ENCODE measurements around the gene ZNF195.
"Not testable (repeated sequence)": the region's sequence is repeated elsewhere in the genome, so short reads cannot be mapped to it uniquely, and the experiment has no call there.

The ZNF195 gene

GRCh38 chr11:3393450-3393849 lies 14.5 kb upstream of the ZNF195 start:
- DNase-seq; H3K36me3 ChIP-seq (ENCODE audit: control insufficient read depth in 4 of 4, insufficient read depth in 4 of 4, low read length in 3 of 4); H3K9me3 ChIP-seq (ENCODE audit: control extremely low read depth in 1 of 5, control insufficient read depth in 4 of 5, insufficient read depth in 2 of 5, low read depth in 1 of 5, low read length in 4 of 5); CTCF ChIA-PET; POLR2A ChIA-PET; H3K27ac ChIP-seq (ENCODE audit: insufficient read depth in 1 of 2, low read depth in 1 of 2, low read length in 2 of 2, poor library complexity in 1 of 2, severe bottlenecking in 2 of 2); H3K4me3 ChIP-seq (ENCODE audit: control insufficient read depth in 1 of 7, extremely low read depth in 1 of 7, insufficient read depth in 4 of 7, low read depth in 2 of 7, low read length in 6 of 7); H3K27me3 ChIP-seq (replicated peaks in 2 of 5; ENCODE audit: control insufficient read depth in 4 of 5, insufficient read depth in 5 of 5, low read length in 4 of 5); H3K4me1 ChIP-seq (ENCODE audit: control extremely low read depth in 1 of 4, control insufficient read depth in 4 of 4, insufficient read depth in 4 of 4, low read length in 3 of 4): not testable (repeated sequence)
- 92% methylated on average over 6 of the region's 13 CpGs for WGBS (ENCODE audit: insufficient coverage)

GRCh38 chr11:3382613-3383285 lies 3.8 kb upstream of the ZNF195 start:
- peaks cover 0 to 13% (median 5%) of the 10 kb centered on the region in 4 experiments for H3K4me1 ChIP-seq (ENCODE audit: control extremely low read depth in 1 of 4, control insufficient read depth in 4 of 4, insufficient read depth in 4 of 4, low read length in 3 of 4)
- ChIA-PET CTCF (interaction anchor here (4.7 kb wide), 1 partner anchor 26 kb away, joined by 19 read pairs; no protein-coding TSS in a partner anchor), POLR2A (no interaction called here)
- no peak for DNase-seq
- H3K36me3 ChIP-seq (ENCODE audit: control insufficient read depth in 4 of 4, insufficient read depth in 4 of 4, low read length in 3 of 4), result peaks cover 0 to under 1% (median 0%) of the 10 kb centered on the region in 4 experiments
- 92% methylated on average over 2 of the region's 5 CpGs for WGBS (ENCODE audit: insufficient coverage)
- H3K27me3 ChIP-seq (replicated peaks in 2 of 5; ENCODE audit: control insufficient read depth in 4 of 5, insufficient read depth in 5 of 5, low read length in 4 of 5), result no peaks in the 10 kb centered on the region
- H3K4me3 ChIP-seq (ENCODE audit: control insufficient read depth in 1 of 7, extremely low read depth in 1 of 7, insufficient read depth in 4 of 7, low read depth in 2 of 7, low read length in 6 of 7), result no peak overlapping the region
- peaks cover 0 to 6% (median 4%) of the 10 kb centered on the region in 5 experiments for H3K9me3 ChIP-seq (ENCODE audit: control extremely low read depth in 1 of 5, control insufficient read depth in 4 of 5, insufficient read depth in 2 of 5, low read depth in 1 of 5, low read length in 4 of 5)
- H3K27ac ChIP-seq (ENCODE audit: insufficient read depth in 1 of 2, low read depth in 1 of 2, low read length in 2 of 2, poor library complexity in 1 of 2, severe bottlenecking in 2 of 2), result no peak overlapping the region

GRCh38 chr11:3381794-3382193 lies 2.8 kb upstream of the ZNF195 start:
- Histone ChIP-seq H3K9me3 (ENCODE audit: control extremely low read depth in 1 of 5, control insufficient read depth in 4 of 5, insufficient read depth in 2 of 5, low read depth in 1 of 5, low read length in 4 of 5) (peaks cover 1 to 11% (median 6%) of the 10 kb centered on the region in 5 experiments), H3K27me3 (replicated peaks in 2 of 5; ENCODE audit: control insufficient read depth in 4 of 5, insufficient read depth in 5 of 5, low read length in 4 of 5) (no peaks in the 10 kb centered on the region), H3K4me1 (ENCODE audit: control extremely low read depth in 1 of 4, control insufficient read depth in 4 of 4, insufficient read depth in 4 of 4, low read length in 3 of 4) (peaks cover 0 to 20% (median 6%) of the 10 kb centered on the region in 4 experiments), H3K27ac (ENCODE audit: insufficient read depth in 1 of 2, low read depth in 1 of 2, low read length in 2 of 2, poor library complexity in 1 of 2, severe bottlenecking in 2 of 2) (no peak overlapping the region), H3K36me3 (ENCODE audit: control insufficient read depth in 4 of 4, insufficient read depth in 4 of 4, low read length in 3 of 4) (peaks cover 6 to 10% (median 9%) of the 10 kb centered on the region in 4 experiments), H3K4me3 (ENCODE audit: control insufficient read depth in 1 of 7, extremely low read depth in 1 of 7, insufficient read depth in 4 of 7, low read depth in 2 of 7, low read length in 6 of 7) (no peak overlapping the region)
- ChIA-PET POLR2A (no interaction called here), CTCF (interaction anchor here (4.7 kb wide), 1 partner anchor 26 kb away, joined by 19 read pairs; no protein-coding TSS in a partner anchor)
- no peak for DNase-seq
- 100% methylated on average over 2 of the region's 5 CpGs for WGBS (ENCODE audit: insufficient coverage)

GRCh38 chr11:3380706-3381545 lies 2.0 kb upstream of the ZNF195 start:
- no peak overlapping the region for H3K27ac ChIP-seq (ENCODE audit: insufficient read depth in 1 of 2, low read depth in 1 of 2, low read length in 2 of 2, poor library complexity in 1 of 2, severe bottlenecking in 2 of 2)
- ChIA-PET POLR2A (no interaction called here), CTCF (interaction anchor here (1.8 to 4.7 kb wide), 2 partner anchors 27 to 40 kb away, joined by 6 to 19 read pairs; no protein-coding TSS in a partner anchor)
- H3K9me3 ChIP-seq (ENCODE audit: control extremely low read depth in 1 of 5, control insufficient read depth in 4 of 5, insufficient read depth in 2 of 5, low read depth in 1 of 5, low read length in 4 of 5), result peaks cover 2 to 19% (median 4%) of the 10 kb centered on the region in 5 experiments
- H3K4me3 ChIP-seq (ENCODE audit: control insufficient read depth in 1 of 7, extremely low read depth in 1 of 7, insufficient read depth in 4 of 7, low read depth in 2 of 7, low read length in 6 of 7), result no peak overlapping the region
- WGBS (ENCODE audit: insufficient coverage), result 93% methylated on average over 11 of the region's 12 CpGs
- peaks cover 0 to 20% (median 6%) of the 10 kb centered on the region in 4 experiments for H3K4me1 ChIP-seq (ENCODE audit: control extremely low read depth in 1 of 4, control insufficient read depth in 4 of 4, insufficient read depth in 4 of 4, low read length in 3 of 4)
- H3K27me3 ChIP-seq (replicated peaks in 2 of 5; ENCODE audit: control insufficient read depth in 4 of 5, insufficient read depth in 5 of 5, low read length in 4 of 5), result no peaks in the 10 kb centered on the region
- no peak for DNase-seq
- H3K36me3 ChIP-seq (ENCODE audit: control insufficient read depth in 4 of 4, insufficient read depth in 4 of 4, low read length in 3 of 4), result peaks cover 10 to 19% (median 14%) of the 10 kb centered on the region in 4 experiments

GRCh38 chr11:3375552-3375951 lies 3.4 kb downstream of the ZNF195 start:
- peaks cover 48 to 72% (median 58%) of the 10 kb centered on the region in 4 experiments for H3K36me3 ChIP-seq (ENCODE audit: control insufficient read depth in 4 of 4, insufficient read depth in 4 of 4, low read length in 3 of 4)
- WGBS (ENCODE audit: insufficient coverage), result 100% methylated on average over 4 of the region's 4 CpGs
- no peaks in the 10 kb centered on the region for H3K27me3 ChIP-seq (replicated peaks in 2 of 5; ENCODE audit: control insufficient read depth in 4 of 5, insufficient read depth in 5 of 5, low read length in 4 of 5)
- no peak overlapping the region for H3K27ac ChIP-seq (ENCODE audit: insufficient read depth in 1 of 2, low read depth in 1 of 2, low read length in 2 of 2, poor library complexity in 1 of 2, severe bottlenecking in 2 of 2)
- ChIA-PET POLR2A (no interaction called here), CTCF (no interaction called here)
- no peak for DNase-seq
- peaks cover 0 to 20% (median 6%) of the 10 kb centered on the region in 4 experiments for H3K4me1 ChIP-seq (ENCODE audit: control extremely low read depth in 1 of 4, control insufficient read depth in 4 of 4, insufficient read depth in 4 of 4, low read length in 3 of 4)
- no peak overlapping the region for H3K4me3 ChIP-seq (ENCODE audit: control insufficient read depth in 1 of 7, extremely low read depth in 1 of 7, insufficient read depth in 4 of 7, low read depth in 2 of 7, low read length in 6 of 7)
- peaks cover 9 to 70% (median 20%) of the 10 kb centered on the region in 5 experiments for H3K9me3 ChIP-seq (ENCODE audit: control extremely low read depth in 1 of 5, control insufficient read depth in 4 of 5, insufficient read depth in 2 of 5, low read depth in 1 of 5, low read length in 4 of 5)

GRCh38 chr11:3370311-3370870 lies 8.6 kb downstream of the ZNF195 start:
- no peak for DNase-seq
- no peak overlapping the region for H3K27ac ChIP-seq (ENCODE audit: insufficient read depth in 1 of 2, low read depth in 1 of 2, low read length in 2 of 2, poor library complexity in 1 of 2, severe bottlenecking in 2 of 2)
- 100% methylated on average over 9 of the region's 9 CpGs for WGBS (ENCODE audit: insufficient coverage)
- no peaks in the 10 kb centered on the region for H3K4me1 ChIP-seq (ENCODE audit: control extremely low read depth in 1 of 4, control insufficient read depth in 4 of 4, insufficient read depth in 4 of 4, low read length in 3 of 4)
- CTCF ChIA-PET, result no interaction called here
- POLR2A ChIA-PET, result no interaction called here
- peaks cover 26 to 85% (median 35%) of the 10 kb centered on the region in 5 experiments for H3K9me3 ChIP-seq (ENCODE audit: control extremely low read depth in 1 of 5, control insufficient read depth in 4 of 5, insufficient read depth in 2 of 5, low read depth in 1 of 5, low read length in 4 of 5)
- peaks cover 65 to 97% (median 83%) of the 10 kb centered on the region in 4 experiments for H3K36me3 ChIP-seq (ENCODE audit: control insufficient read depth in 4 of 4, insufficient read depth in 4 of 4, low read length in 3 of 4)
- H3K4me3 ChIP-seq (ENCODE audit: control insufficient read depth in 1 of 7, extremely low read depth in 1 of 7, insufficient read depth in 4 of 7, low read depth in 2 of 7, low read length in 6 of 7), result no peak overlapping the region
- no peaks in the 10 kb centered on the region for H3K27me3 ChIP-seq (replicated peaks in 2 of 5; ENCODE audit: control insufficient read depth in 4 of 5, insufficient read depth in 5 of 5, low read length in 4 of 5)

Measured in common myeloid progenitor, CD34-positive (primary cell).